ENCODE measurements around the gene TRPM4. TPM values are rescaled to one million over a fixed set of nuclear protein-coding genes. Genes with fewer than 3 reads are reported as not detected.

TRPM4 gene
- total RNA-seq, 4 donors from 2014 or later, result 7.6 to 28.9 (median 18.0) TPM

- H3K4me3 ChIP-seq, result no peak overlapping the region
- H3K9me3 ChIP-seq, result no peaks in the 10 kb centered on the region
- intact Hi-C loops (cut with DNase I), result no loop called here
- no peaks in the 10 kb centered on the region for H3K36me3 ChIP-seq
- DNase-seq, result no peak
- TF ChIP-seq CTCF (IDR thresholded peaks at IDR 0.05) (no peak), POLR2A (IDR thresholded peaks at IDR 0.05) (no peak)
- no peaks in the 10 kb centered on the region for H3K27me3 ChIP-seq
- WGBS, 2 donors, result 47 to 52% methylated on average over 4 to 6 of the region's 6 CpGs
- H3K4me1 ChIP-seq, result no peaks in the 10 kb centered on the region
- no peak overlapping the region for H3K27ac ChIP-seq
Measured at GRCh38 chr19:49243129-49243528, 85.5 kb downstream of the TRPM4 start.

GRCh38 chr19:49243726-49244125, 86.1 kb downstream of the TRPM4 start:
- no peak for DNase-seq
- Histone ChIP-seq H3K9me3 (no peaks in the 10 kb centered on the region), H3K4me3 (no peak overlapping the region), H3K4me1 (no peaks in the 10 kb centered on the region), H3K27me3 (no peaks in the 10 kb centered on the region), H3K36me3 (no peaks in the 10 kb centered on the region), H3K27ac (no peak overlapping the region)
- intact Hi-C loops (cut with DNase I), result no loop called here
- TF ChIP-seq CTCF (IDR thresholded peaks at IDR 0.05), result no peak
- TF ChIP-seq POLR2A (IDR thresholded peaks at IDR 0.05), result no peak
- 75 to 84% methylated on average over 10 to 11 of the region's 11 CpGs for WGBS, 2 donors

DNA sequence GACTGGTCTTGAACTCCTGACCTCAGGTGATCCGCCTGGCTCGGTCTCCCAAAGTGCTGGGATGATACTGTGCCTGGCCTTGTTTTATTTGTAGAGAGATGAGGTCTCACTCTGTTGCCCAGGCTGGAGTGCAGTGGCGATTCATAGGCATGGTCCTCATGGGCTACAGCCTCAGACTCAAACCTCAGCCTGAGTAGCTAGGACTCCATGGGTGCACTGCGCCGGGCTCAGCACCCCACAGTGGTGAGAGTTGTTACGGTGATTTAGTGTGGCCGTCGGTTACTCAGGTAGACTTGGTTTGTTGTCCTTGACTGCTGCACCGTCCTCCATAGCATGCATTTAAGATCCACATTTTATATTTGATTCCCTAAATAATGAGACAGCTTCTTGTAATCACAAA, 86.7 kb downstream of the TRPM4 start:
- no peaks in the 10 kb centered on the region for H3K4me1 ChIP-seq
- WGBS, 2 donors, result 95 to 97% methylated on average over 7 to 9 of the region's 9 CpGs
- no peaks in the 10 kb centered on the region for H3K9me3 ChIP-seq
- intact Hi-C loops (cut with DNase I), result no loop called here
- no peak overlapping the region for H3K27ac ChIP-seq
- no peak for TF ChIP-seq CTCF (IDR thresholded peaks at IDR 0.05)
- no peak for TF ChIP-seq POLR2A (IDR thresholded peaks at IDR 0.05)
- H3K4me3 ChIP-seq, result no peak overlapping the region
- no peak for DNase-seq
- no peaks in the 10 kb centered on the region for H3K36me3 ChIP-seq
- H3K27me3 ChIP-seq, result no peaks in the 10 kb centered on the region

GRCh38 chr19:49247676-49248075, 90.1 kb downstream of the TRPM4 start:
- no peak overlapping the region for H3K27ac ChIP-seq
- intact Hi-C loops (cut with DNase I), result no loop called here
- H3K9me3 ChIP-seq, result no peaks in the 10 kb centered on the region
- TF ChIP-seq CTCF (IDR thresholded peaks at IDR 0.05) (no peak), POLR2A (IDR thresholded peaks at IDR 0.05) (no peak)
- no peaks in the 10 kb centered on the region for H3K4me1 ChIP-seq
- DNase-seq, result no peak
- 15 to 72% methylated on average over 1 to 2 of the region's 2 CpGs for WGBS, 2 donors
- H3K4me3 ChIP-seq, result no peak overlapping the region
- no peaks in the 10 kb centered on the region for H3K27me3 ChIP-seq
- no peaks in the 10 kb centered on the region for H3K36me3 ChIP-seq

- Histone ChIP-seq H3K4me3 (no peak overlapping the region), H3K4me1 (no peaks in the 10 kb centered on the region), H3K36me3 (no peaks in the 10 kb centered on the region), H3K27ac (no peak overlapping the region), H3K9me3 (no peaks in the 10 kb centered on the region), H3K27me3 (no peaks in the 10 kb centered on the region)
- 73 to 77% methylated on average over 2 of the region's 2 CpGs for WGBS, 2 donors
- TF ChIP-seq POLR2A (IDR thresholded peaks at IDR 0.05) (no peak), CTCF (IDR thresholded peaks at IDR 0.05) (no peak)
- intact Hi-C loops (cut with DNase I), result no loop called here
- DNase-seq, result no peak
Measured at GRCh38 chr19:49249933-49250332, 92.3 kb downstream of the TRPM4 start.

Data from esophagus squamous epithelium (tissue), 5 donors.